Transverse colon (tissue), 4 donors: ENCODE data around the gene ZNF429. TPM values are rescaled to one million over a fixed set of nuclear protein-coding genes. Genes with fewer than 3 reads are reported as not detected.

Experiments
- DNase-seq: peaks from one replicate; pipeline ENCODE4 v3.0.0-alpha.2; 2019
- H3K27ac ChIP-seq, 4 donors: fragments of 200-600 bp; sonication (generic); 2 replicates each; pipeline ENCODE4 v1.5.1; 2016 to 2018; ENCODE audit warnings: inconsistent platforms in 4 of 4
- H3K27me3 ChIP-seq: fragments of 200-600 bp; sonication (generic); 2 replicates; pipeline ENCODE4 v1.5.1; 2017; ENCODE audit warnings: inconsistent platforms
- H3K36me3 ChIP-seq, 4 donors: fragments of 200-600 bp; sonication (generic); 2 replicates each; pipeline ENCODE4 v1.5.1; 2017 to 2019; ENCODE audit warnings: inconsistent platforms in 4 of 4
- H3K4me1 ChIP-seq, 4 donors: fragments of 200-600 bp; sonication (generic); 2 replicates each; pipeline ENCODE4 v1.5.1; 2017 to 2020; ENCODE audit warnings: inconsistent platforms in 4 of 4
- H3K4me3 ChIP-seq, 4 donors: fragments of 200-600 bp; sonication (generic); 1 replicate in 1 of 4; 2 replicates in 3 of 4; pipeline versions ENCODE4 v1.5.1 to v1.6.1; 2017 to 2019; ENCODE audit warnings: inconsistent platforms in 4 of 4
- H3K9me3 ChIP-seq, 2 donors: fragments of 200-600 bp; sonication (generic); 2 replicates each; pipeline ENCODE4 v1.5.1; 2017 to 2019; ENCODE audit warnings: inconsistent platforms in 2 of 2
- CTCF ChIP-seq, 5 experiments: fragments of 200-600 bp in 3 of 5; fragments of 450-650 bp in 2 of 5; sonication (generic) in 3 of 5; IDR thresholded peaks; 1 replicate in 2 of 5; 2 replicates in 3 of 5; pipeline ENCODE4 v1.5.1; 2016 to 2017; ENCODE audit warnings: antibody characterized with exemption in 5 of 5, inconsistent platforms in 3 of 5, mild to moderate bottlenecking in 2 of 5, moderate library complexity in 1 of 5
- EP300 ChIP-seq: sonication (generic); formaldehyde crosslinking; IDR thresholded peaks from one replicate; pipeline ENCODE4 v1.6.1; 2017; ENCODE audit warnings: antibody characterized with exemption, low read depth
- POLR2A ChIP-seq: fragments of 450-650 bp; IDR thresholded peaks from one replicate; pipeline ENCODE4 v1.6.1; 2016; ENCODE audit warnings: antibody characterized with exemption, mild to moderate bottlenecking, moderate library complexity
- POLR2AphosphoS5 ChIP-seq, 3 donors: sonication (generic); formaldehyde crosslinking; IDR thresholded peaks; one replicate each; pipeline ENCODE4 v1.6.1; 2016; ENCODE audit warnings: antibody characterized with exemption in 3 of 3
- WGBS, 2 donors: methylation state at CpG; one replicate each; pipeline ENCODE4 v1.1.5; 2018; ENCODE audit warnings: low coverage in 1 of 2; 5-methylcytosine and 5-hydroxymethylcytosine counted together
- in situ Hi-C, 4 donors: fragments of 200-750 bp; cut with MboI; loops; one replicate each; pipeline versions ENCODE4 v1.15.0 to v1.15.1; 2017; ENCODE audit warnings: low sequenced_read_pairs in 3 of 4, low pct_ligation_motif_present in 1 of 4, low pct_unique_long_range_greater_than_20kb in 1 of 4
- intact Hi-C: fragments of 100-400 bp; cut with DNase I; formaldehyde crosslinking; loops from one replicate; pipeline ENCODE4 v1.15.1; 2023; ENCODE audit warnings: low total_unique reads
- total RNA-seq, 4 donors: library from RNA; depleted of rRNA; stranded (reverse); fragments of >200 nt; gene quantifications; one replicate each; pipeline ENCODE4 v1.1.0, GENCODE V29; 2016

The ZNF429 gene
- total RNA-seq, 4 donors from 2014 or later, result 13.5 to 47.0 (median 18.2) TPM

GRCh38 chr19:21482863-21483276, 22.5 kb upstream of the ZNF429 start:
- H3K27me3 ChIP-seq, result no peaks in the 10 kb centered on the region
- DNase-seq, result peak; percentile 48
- intact Hi-C loops, result loop anchor here (2.0 kb wide), 1 partner anchor 216 kb away; no protein-coding TSS in a partner anchor
- 64% methylated on average over 14 of the region's 18 CpGs; no CpG with 5 or more reads in 1 of the 2 donors for WGBS, 2 donors
- no peaks in the 10 kb centered on the region for H3K4me1 ChIP-seq
- H3K27ac ChIP-seq, result peak overlapping the region in 2 of 4 donors; percentile 24 to 30
- no peaks in the 10 kb centered on the region for H3K36me3 ChIP-seq
- H3K9me3 ChIP-seq, result peaks cover 0 to 3% of the 10 kb centered on the region in 2 donors
- in situ Hi-C loops, result loop anchor here in 1 of 4 donors (25.0 kb wide), 2 partner anchors 204 to 271 kb away; no protein-coding TSS in a partner anchor
- no peak for TF ChIP-seq POLR2A
- no peak for TF ChIP-seq POLR2AphosphoS5 (IDR thresholded peaks at IDR 0.05)
- TF ChIP-seq CTCF (IDR thresholded peaks at IDR 0.05), result peak; percentile 20 to 78 (median 71)
- TF ChIP-seq EP300, result no peak
- H3K4me3 ChIP-seq, result no peak overlapping the region

- Histone ChIP-seq H3K27ac (peak overlapping the region in 1 of 4 donors; percentile 24), H3K9me3 (peaks cover 0 to 3% of the 10 kb centered on the region in 2 donors), H3K27me3 (no peaks in the 10 kb centered on the region), H3K4me3 (no peak overlapping the region), H3K36me3 (no peaks in the 10 kb centered on the region), H3K4me1 (no peaks in the 10 kb centered on the region)
- intact Hi-C loops, result loop anchor here (2.0 kb wide), 1 partner anchor 215 kb away; no protein-coding TSS in a partner anchor
- TF ChIP-seq CTCF (IDR thresholded peaks at IDR 0.05) (peak; percentile 32 to 66 (median 50)), POLR2AphosphoS5 (IDR thresholded peaks at IDR 0.05) (no peak)
- in situ Hi-C loops, result loop anchor here in 1 of 4 donors (25.0 kb wide), 2 partner anchors 204 to 271 kb away; no protein-coding TSS in a partner anchor
- DNase-seq, result peak; percentile 51
- WGBS, 2 donors, result 62 to 87% methylated on average over 4 to 40 of the region's 43 CpGs
Measured at GRCh38 chr19:21483589-21484170, 21.7 kb upstream of the ZNF429 start.

- Histone ChIP-seq H3K4me1 (no peaks in the 10 kb centered on the region), H3K9me3 (peaks cover 0 to 3% of the 10 kb centered on the region in 2 donors), H3K4me3 (no peak overlapping the region), H3K27me3 (no peaks in the 10 kb centered on the region), H3K36me3 (no peaks in the 10 kb centered on the region), H3K27ac (no peak overlapping the region)
- in situ Hi-C loops, result loop anchor here in 1 of 4 donors (25.0 kb wide), 2 partner anchors 203 to 272 kb away; no protein-coding TSS in a partner anchor
- no peak for TF ChIP-seq CTCF (IDR thresholded peaks at IDR 0.05)
- no peak for TF ChIP-seq POLR2AphosphoS5 (IDR thresholded peaks at IDR 0.05)
- no peak for TF ChIP-seq POLR2A
- no peak for TF ChIP-seq EP300
- intact Hi-C loops, result no loop called here
- WGBS, 2 donors, result 86 to 94% methylated on average over 4 to 5 of the region's 5 CpGs
- no peak for DNase-seq
Measured at GRCh38 chr19:21484631-21485030, 20.8 kb upstream of the ZNF429 start.

- intact Hi-C loops (no loop called here), in situ Hi-C loops (loop anchor here in 1 of 4 donors (25.0 kb wide), 2 partner anchors 201 to 274 kb away; no protein-coding TSS in a partner anchor)
- Histone ChIP-seq H3K4me3 (no peak overlapping the region), H3K9me3 (peaks cover 0 to 3% of the 10 kb centered on the region in 2 donors), H3K27me3 (no peaks in the 10 kb centered on the region), H3K27ac (no peak overlapping the region), H3K36me3 (no peaks in the 10 kb centered on the region), H3K4me1 (no peaks in the 10 kb centered on the region)
- TF ChIP-seq POLR2A, result no peak
- no peak for TF ChIP-seq CTCF (IDR thresholded peaks at IDR 0.05)
- no peak for TF ChIP-seq EP300
- DNase-seq, result no peak
Measured at GRCh38 chr19:21485926-21486325, 19.5 kb upstream of the ZNF429 start.
